K562 (cell line): Measurements from ENCODE around the gene CD55. TPM values are rescaled to one million over a fixed set of nuclear protein-coding genes. Genes with fewer than 3 reads are reported as not detected.

Experiments used
- CBFB ChIP-seq: sonication (generic); formaldehyde crosslinking; IDR thresholded peaks from 2 replicates; pipeline ENCODE4 v1.4.0; 2020; ENCODE audit warnings: mild to moderate bottlenecking, missing genetic modification reagents
- DACH1 ChIP-seq: fragments of 450-650 bp; IDR thresholded peaks from 2 replicates; pipeline ENCODE4 v1.6.1; 2018; ENCODE audit not compliant: partially characterized antibody
- HMG20B ChIP-seq: fragments of 250-450 bp; sonication (Bioruptor Pico); IDR thresholded peaks from 2 replicates; pipeline ENCODE4 v1.5.0; 2021; ENCODE audit warnings: mild to moderate bottlenecking
- HNRNPK ChIP-seq: fragments of 200-400 bp; formaldehyde crosslinking; IDR thresholded peaks from one replicate; pipeline ENCODE4 v1.6.1; 2018; ENCODE audit warnings: mild to moderate bottlenecking, low read depth, low read length; ENCODE audit not compliant: poor library complexity, severe bottlenecking
- KLF13 ChIP-seq: fragments of 450-650 bp; IDR thresholded peaks from 2 replicates; pipeline ENCODE4 v1.6.1; 2016; ENCODE audit warnings: missing genetic modification characterization, low read depth, mild to moderate bottlenecking, missing compliant biosample characterization, moderate library complexity, borderline replicate concordance
- NR3C1 ChIP-seq: sonication (generic); formaldehyde crosslinking; IDR thresholded peaks from 2 replicates; pipeline ENCODE4 v1.8.1; 2022; ENCODE audit warnings: missing genetic modification reagents
- OTX1 ChIP-seq: fragments of 450-650 bp; formaldehyde crosslinking; IDR thresholded peaks from 2 replicates; pipeline ENCODE4 v1.4.0; 2022; ENCODE audit warnings: mild to moderate bottlenecking
- RAD21 ChIP-seq, 2 experiments: fragments of 250-450 bp in 1 of 2; fragments of 450-650 bp in 1 of 2; sonication (Bioruptor Pico) in 1 of 2; formaldehyde crosslinking in 1 of 2; IDR thresholded peaks in 1 of 2; conservative IDR thresholded peaks in 1 of 2; 2 replicates each; pipeline versions ENCODE4 v1.4.0 to v1.8.0; 2020 to 2022; ENCODE audit warnings: mild to moderate bottlenecking in 2 of 2, moderate library complexity in 1 of 2
- RBM25 ChIP-seq: fragments of 200-400 bp; formaldehyde crosslinking; IDR thresholded peaks from 2 replicates; pipeline ENCODE4 v1.6.1; 2018; ENCODE audit warnings: low read length, low read depth, moderate library complexity; ENCODE audit not compliant: severe bottlenecking
- RFX7 ChIP-seq: fragments of 250-450 bp; sonication (Bioruptor Pico); IDR thresholded peaks from 2 replicates; pipeline ENCODE4 v1.5.1; 2021; ENCODE audit warnings: mild to moderate bottlenecking
- SAFB2 ChIP-seq: fragments of 200-400 bp; formaldehyde crosslinking; IDR thresholded peaks from 2 replicates; pipeline ENCODE4 v1.6.1; 2018; ENCODE audit warnings: borderline replicate concordance, low read length, low read depth, moderate library complexity; ENCODE audit not compliant: severe bottlenecking
- SRF ChIP-seq, 2 experiments: fragments of 250-450, 450-650 bp in 1 of 2; sonication (Bioruptor Pico) in 1 of 2; sonication (generic) in 1 of 2; formaldehyde crosslinking; IDR thresholded peaks; 2 replicates each; pipeline versions ENCODE4 v1.5.0 to v1.5.1; 2020 to 2022; ENCODE audit warnings: mild to moderate bottlenecking in 1 of 2, missing genetic modification reagents in 1 of 2
- TAF1 ChIP-seq: IDR thresholded peaks from 2 replicates; pipeline ENCODE4 v1.6.1; 2011; ENCODE audit warnings: mild to moderate bottlenecking, low read length, moderate library complexity; ENCODE audit not compliant: insufficient read depth, control insufficient read depth, severe bottlenecking; ENCODE audit errors: extremely low read depth
- THRAP3 ChIP-seq: fragments of 450-650 bp; IDR thresholded peaks from 2 replicates; pipeline ENCODE4 v1.6.1; 2016; ENCODE audit warnings: mild to moderate bottlenecking, inconsistent platforms, borderline replicate concordance
- ZBTB40 ChIP-seq, 2 experiments: fragments of 450-650 bp in 1 of 2; sonication (generic) in 1 of 2; formaldehyde crosslinking in 1 of 2; IDR thresholded peaks; 2 replicates each; pipeline versions ENCODE4 v1.7.1 to v1.9.0; 2016 to 2022; ENCODE audit warnings: inconsistent platforms in 1 of 2, mild to moderate bottlenecking in 1 of 2, missing genetic modification reagents in 1 of 2
- ZNF354B ChIP-seq: fragments of 250-450 bp; sonication (Bioruptor Pico); IDR thresholded peaks from 2 replicates; pipeline ENCODE4 v1.4.0; 2020
- ZNF586 ChIP-seq: fragments of 450-650 bp; formaldehyde crosslinking; conservative IDR thresholded peaks from 2 replicates; pipeline ENCODE4 v1.4.0; 2020; ENCODE audit warnings: mild to moderate bottlenecking, moderate library complexity
- polyA plus RNA-seq, 8 experiments: library from polyadenylated mRNA; depleted of rRNA in 4 of 8; stranded (reverse) in 5 of 8; unstranded in 3 of 8; fragments of >200 nt; fragmentation: Nextera tagmentation in 2 of 8; fragmentation: Illumina TruSeq in 1 of 8; extraction: Ambion mirVana in 2 of 8; extraction: Trizol in 1 of 8; gene quantifications; 2 replicates each; pipeline versions ENCODE4 v1.2.1 to v1.2.3, GENCODE V29; 2011 to 2014; ENCODE audit warnings: inconsistent platforms in 1 of 8, missing spikeins in 1 of 8
- total RNA-seq, 7 experiments: library from RNA; depleted of rRNA in 6 of 7; stranded (reverse); fragments of >200 nt in 6 of 7; fragmentation: Illumina TruSeq in 2 of 7; extraction: Trizol in 2 of 7; gene quantifications; 2 replicates each; pipeline versions ENCODE4 v1.2.1 to v1.2.3, GENCODE V29; 2011 to 2021; ENCODE audit warnings: low replicate concordance in 1 of 7

CD55 gene
- total and polyA plus RNA-seq, 9 of the 15 experiments (the other 6 are each of a cell fraction or from before 2014, with no cell fraction given), result 17.7 to 150 (median 97.0) TPM

- TF ChIP-seq CBFB (CRISPR knock-in tag), result no peak
- 0 out of 2 replicates have a peak, but pooled peaks have one; percentile 35 for TF ChIP-seq OTX1 (CRISPR knock-in tag)
- TF ChIP-seq RAD21 (CRISPR knock-in tag; conservative IDR thresholded peaks at IDR 0.05 in 1 of 2, IDR thresholded peaks at IDR 0.05 in 1 of 2), result peak; percentile 95 to 99
- no peak for TF ChIP-seq HMG20B (CRISPR knock-in tag)
- TF ChIP-seq KLF13 (tag), result no peak
- TF ChIP-seq RBM25, result no peak
- TF ChIP-seq SAFB2, result no peak
- TF ChIP-seq HNRNPK, result no peak
- no peak for TF ChIP-seq ZBTB40 (IDR thresholded peaks at IDR 0.05)
- no peak for TF ChIP-seq ZBTB40 (CRISPR knock-in tag; IDR thresholded peaks at IDR 0.05)
- no peak for TF ChIP-seq ZNF354B (CRISPR knock-in tag)
- TF ChIP-seq THRAP3, result no peak
- TF ChIP-seq SRF (CRISPR knock-in tag; IDR thresholded peaks at IDR 0.05), result no peak
- TF ChIP-seq RFX7, result no peak
- TF ChIP-seq TAF1, result no peak
- TF ChIP-seq NR3C1 (CRISPR knock-in tag), result no peak
- peak; percentile 59 for TF ChIP-seq DACH1
- TF ChIP-seq ZNF586 (CRISPR knock-in tag), result no peak
Observed at GRCh38 chr1:207404849-207405525, 83.5 kb downstream of the CD55 start (continued).
